OCI-LY3 (cell line): ENCODE measurements around the gene R3HDML.

Experiments
- H2AFZ ChIP-seq: fragments of 200-600, 300-600 bp; shearing (Covaris generic); 2 replicates; pipeline ENCODE4 v1.6.0; 2014; ENCODE audit warnings: antibody characterized with exemption, low read depth, low read length
- H3K27ac ChIP-seq: fragments of 200-600, 300-600 bp; sonication (generic); 2 replicates; pipeline ENCODE4 v1.5.1; 2014; ENCODE audit warnings: mild to moderate bottlenecking, low read length, moderate library complexity, mixed read lengths
- H3K27me3 ChIP-seq: fragments of 200-600, 300-600 bp; sonication (generic); 2 replicates; pipeline ENCODE4 v1.6.1; 2014; ENCODE audit warnings: low read depth, low read length, mixed read lengths
- H3K36me3 ChIP-seq: fragments of 200-600, 300-600 bp; sonication (generic); replicated peaks from 2 replicates; pipeline ENCODE3; 2014; ENCODE audit warnings: low read depth, low read length, mixed read lengths
- H3K4me1 ChIP-seq: fragments of 300-600, 200-600 bp; sonication (generic); 2 replicates; pipeline ENCODE4 v1.6.1; 2014; ENCODE audit warnings: low read length, mixed read lengths
- H3K4me2 ChIP-seq: fragments of 200-600, 300-600 bp; sonication (generic); 2 replicates; pipeline ENCODE4 v1.6.1; 2014; ENCODE audit warnings: low read length, mixed read lengths
- H3K4me3 ChIP-seq: fragments of 300-600, 200-600 bp; sonication (generic); 2 replicates; pipeline ENCODE4 v1.5.1; 2014; ENCODE audit warnings: antibody characterized with exemption, mild to moderate bottlenecking, low read length, moderate library complexity
- H3K79me2 ChIP-seq: fragments of 300-600, 200-600 bp; shearing (Covaris generic); 2 replicates; pipeline ENCODE4 v1.6.1; 2014; ENCODE audit warnings: mild to moderate bottlenecking, low read length, mixed read lengths
- H3K9ac ChIP-seq: fragments of 300-600, 200-600 bp; shearing (Covaris generic); 2 replicates; pipeline ENCODE4 v1.6.0; 2014; ENCODE audit warnings: mild to moderate bottlenecking, low read length, moderate library complexity
- H3K9me3 ChIP-seq: fragments of 200-600, 300-600 bp; shearing (Covaris generic); 2 replicates; pipeline ENCODE4 v1.6.1; 2014; ENCODE audit warnings: low read length, mixed read lengths; ENCODE audit not compliant: insufficient read depth
- H4K20me1 ChIP-seq: fragments of 200-600, 300-600 bp; sonication (generic); 2 replicates; pipeline ENCODE4 v1.6.1; 2016; ENCODE audit warnings: low read length, mixed read lengths; ENCODE audit not compliant: insufficient read depth
- EZH2phosphoT487 ChIP-seq: fragments of 200-600 bp; shearing (Covaris generic); IDR thresholded peaks from 2 replicates; pipeline ENCODE4 v1.6.1; 2018; ENCODE audit warnings: antibody characterized with exemption, mixed run types, low read depth
- TF ChIP-seq, protein P1 (sequence below): fragments of 200-600, 300-600 bp; sonication (generic); IDR thresholded peaks from 2 replicates; pipeline ENCODE4 v1.5.1; 2014; ENCODE audit warnings: antibody characterized with exemption, low read length, low read depth

R3HDML gene

GRCh38 chr20:44364068-44364467, 27.2 kb downstream of the R3HDML start:
- no peak overlapping the region for H3K4me2 ChIP-seq
- no peaks in the 10 kb centered on the region for H3K36me3 ChIP-seq
- no peak overlapping the region for H3K27ac ChIP-seq
- no peak for TF ChIP-seq EZH2phosphoT487
- TF ChIP-seq, protein P1, sequence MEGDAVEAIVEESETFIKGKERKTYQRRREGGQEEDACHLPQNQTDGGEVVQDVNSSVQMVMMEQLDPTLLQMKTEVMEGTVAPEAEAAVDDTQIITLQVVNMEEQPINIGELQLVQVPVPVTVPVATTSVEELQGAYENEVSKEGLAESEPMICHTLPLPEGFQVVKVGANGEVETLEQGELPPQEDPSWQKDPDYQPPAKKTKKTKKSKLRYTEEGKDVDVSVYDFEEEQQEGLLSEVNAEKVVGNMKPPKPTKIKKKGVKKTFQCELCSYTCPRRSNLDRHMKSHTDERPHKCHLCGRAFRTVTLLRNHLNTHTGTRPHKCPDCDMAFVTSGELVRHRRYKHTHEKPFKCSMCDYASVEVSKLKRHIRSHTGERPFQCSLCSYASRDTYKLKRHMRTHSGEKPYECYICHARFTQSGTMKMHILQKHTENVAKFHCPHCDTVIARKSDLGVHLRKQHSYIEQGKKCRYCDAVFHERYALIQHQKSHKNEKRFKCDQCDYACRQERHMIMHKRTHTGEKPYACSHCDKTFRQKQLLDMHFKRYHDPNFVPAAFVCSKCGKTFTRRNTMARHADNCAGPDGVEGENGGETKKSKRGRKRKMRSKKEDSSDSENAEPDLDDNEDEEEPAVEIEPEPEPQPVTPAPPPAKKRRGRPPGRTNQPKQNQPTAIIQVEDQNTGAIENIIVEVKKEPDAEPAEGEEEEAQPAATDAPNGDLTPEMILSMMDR: no peak
- H4K20me1 ChIP-seq: no peaks in the 10 kb centered on the region
- H3K9me3 ChIP-seq: no peaks in the 10 kb centered on the region
- no peaks in the 10 kb centered on the region for H3K79me2 ChIP-seq
- no peak overlapping the region for H3K9ac ChIP-seq
- H2AFZ ChIP-seq: no peak overlapping the region
- H3K4me1 ChIP-seq: no peaks in the 10 kb centered on the region
- peaks cover 14% of the 10 kb centered on the region for H3K27me3 ChIP-seq
- H3K4me3 ChIP-seq: no peak overlapping the region

- Histone ChIP-seq H3K4me2 (no peak overlapping the region), H4K20me1 (no peaks in the 10 kb centered on the region), H3K27me3 (peaks cover 14% of the 10 kb centered on the region), H3K36me3 (no peaks in the 10 kb centered on the region), H3K79me2 (no peaks in the 10 kb centered on the region), H2AFZ (no peak overlapping the region), H3K9me3 (no peaks in the 10 kb centered on the region), H3K27ac (no peak overlapping the region), H3K9ac (no peak overlapping the region), H3K4me3 (no peak overlapping the region), H3K4me1 (no peaks in the 10 kb centered on the region)
- TF ChIP-seq, protein P1: no peak
Measured at GRCh38 chr20:44364780-44365179, 27.9 kb downstream of the R3HDML start.

DNA sequence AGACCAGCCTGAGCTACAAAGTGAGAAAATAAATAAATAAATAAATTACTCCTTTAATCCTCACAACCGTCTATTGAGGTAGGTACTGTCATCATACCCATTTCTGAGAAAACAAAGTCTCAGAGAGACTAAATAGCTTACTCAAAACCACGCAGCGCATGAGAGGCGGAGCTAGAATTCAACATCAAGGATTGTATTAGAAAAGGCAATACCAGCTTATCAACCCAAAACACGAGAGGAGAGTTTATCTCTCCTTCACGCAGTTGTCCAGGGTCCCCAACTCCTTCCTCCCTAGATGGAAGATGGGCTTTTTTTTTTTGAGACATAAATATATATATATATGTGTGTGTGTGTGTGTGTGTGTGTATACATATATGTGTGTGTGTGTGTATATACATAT, 30.9 kb downstream of the R3HDML start:
- no peak overlapping the region for H3K4me3 ChIP-seq
- H3K4me2 ChIP-seq: no peak overlapping the region
- no peaks in the 10 kb centered on the region for H4K20me1 ChIP-seq
- H3K27me3 ChIP-seq: no peaks in the 10 kb centered on the region; the same call in 1 of the 2 replicates
- H3K4me1 ChIP-seq: no peaks in the 10 kb centered on the region
- H3K27ac ChIP-seq: no peak overlapping the region
- no peak for TF ChIP-seq EZH2phosphoT487
- TF ChIP-seq, protein P1: no peak
- no peaks in the 10 kb centered on the region for H3K9me3 ChIP-seq
- H2AFZ ChIP-seq: no peak overlapping the region
- H3K9ac ChIP-seq: no peak overlapping the region
- no peaks in the 10 kb centered on the region for H3K36me3 ChIP-seq
- H3K79me2 ChIP-seq: no peaks in the 10 kb centered on the region

DNA sequence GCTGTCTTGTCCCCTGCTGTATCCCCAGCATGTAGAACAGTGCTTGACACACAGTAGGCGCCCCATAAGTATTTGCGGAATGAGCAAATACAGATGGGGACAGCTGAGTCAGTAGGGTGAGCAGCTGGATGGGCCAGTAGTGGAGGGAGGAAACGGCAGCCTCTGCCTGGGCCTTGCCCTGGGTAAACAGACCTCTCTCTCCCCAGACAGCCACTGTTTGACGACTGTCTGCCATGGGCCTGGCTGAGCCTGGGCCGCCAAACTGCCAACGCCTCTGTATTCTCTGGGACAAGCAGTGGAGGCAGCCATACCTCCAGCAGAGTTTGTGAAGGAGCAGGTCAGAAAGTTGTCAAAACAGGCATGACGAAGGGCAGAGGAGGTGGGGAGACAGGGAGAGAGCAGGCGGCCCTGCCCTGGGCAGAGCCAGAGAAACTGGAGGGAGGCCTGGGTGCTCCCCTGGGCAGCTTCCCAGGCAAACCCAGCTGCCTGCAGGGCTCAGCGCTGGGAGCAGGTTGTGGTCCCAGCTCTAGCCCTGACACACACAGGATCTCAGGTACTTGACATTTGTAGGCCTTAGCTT, 33.9 kb downstream of the R3HDML start:
- TF ChIP-seq EZH2phosphoT487: no peak
- TF ChIP-seq, protein P1: no peak
- H3K9me3 ChIP-seq: no peaks in the 10 kb centered on the region
- no peaks in the 10 kb centered on the region for H3K4me1 ChIP-seq
- no peak overlapping the region for H3K4me2 ChIP-seq
- H3K9ac ChIP-seq: no peak overlapping the region
- no peaks in the 10 kb centered on the region for H3K36me3 ChIP-seq
- no peaks in the 10 kb centered on the region for H4K20me1 ChIP-seq
- no peak overlapping the region for H2AFZ ChIP-seq
- H3K79me2 ChIP-seq: no peaks in the 10 kb centered on the region
- H3K27me3 ChIP-seq: peaks cover 13% of the 10 kb centered on the region; the same call in 1 of the 2 replicates
- H3K27ac ChIP-seq: no peak overlapping the region
- no peak overlapping the region for H3K4me3 ChIP-seq
